Measurements from ENCODE around the gene ATAD5. TPM values are rescaled to one million over a fixed set of nuclear protein-coding genes. Genes with fewer than 3 reads are reported as not detected.

The ATAD5 gene
- total RNA-seq, 1 donor from 2014 or later: 5.1 TPM

Small RNA genes within 50 kb of the gene (small RNA-seq; reads per million reads assigned to genes)
- gene RNU6-298P (ENCODE audit: low replicate concordance): not detected

Other genes with a start within 250 kb of the ATAD5 start
- 15.7 TPM for gene CRLF3, start 7.3 kb upstream of the ATAD5 start, total RNA-seq
- 11.7 TPM for gene TEFM, start 74.3 kb downstream of the ATAD5 start, total RNA-seq
- 10.1 TPM for gene ADAP2, start 90.0 kb downstream of the ATAD5 start, total RNA-seq
- 10.6 TPM for gene RNF135, start 139.1 kb downstream of the ATAD5 start, total RNA-seq

Measured in skin of body (tissue), 2 donors.